SU-DHL-6 (cell line): ENCODE measurements around the gene PTK6.

Experiments
- EZH2phosphoT487 ChIP-seq: fragments of 200-600 bp; sonication (generic), shearing (Covaris generic); conservative IDR thresholded peaks from 2 replicates; pipeline ENCODE4 v1.6.1; 2018; ENCODE audit warnings: mild to moderate bottlenecking, antibody characterized with exemption, low read length, moderate library complexity, mixed read lengths
- TF ChIP-seq, protein P1 (sequence below): fragments of 200-600 bp; sonication (generic); IDR thresholded peaks from one replicate; pipeline ENCODE4 v1.5.1; 2017; ENCODE audit warnings: antibody characterized with exemption, mild to moderate bottlenecking, low read length, moderate library complexity; ENCODE audit not compliant: insufficient read depth, poor library complexity, severe bottlenecking

DNA sequence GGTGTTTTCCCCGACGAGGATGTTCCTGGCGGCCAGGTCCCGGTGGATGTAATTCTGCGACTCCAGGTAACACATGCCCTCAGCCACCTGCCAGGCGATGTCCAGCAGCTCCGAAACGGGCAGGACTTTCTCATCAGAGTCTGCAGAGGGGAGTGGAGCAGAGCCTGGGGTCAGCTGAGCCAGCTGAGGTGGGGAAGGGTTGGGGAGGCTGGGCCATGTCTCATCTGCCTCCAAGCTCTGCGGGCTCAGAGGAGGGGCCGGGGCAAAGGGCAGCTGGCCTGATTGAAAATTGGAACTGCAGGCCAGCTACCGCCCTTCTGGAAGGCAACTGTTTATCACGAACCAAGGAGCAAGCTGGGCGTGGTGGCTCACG is 6.4 kb downstream of the PTK6 start:
- TF ChIP-seq, protein P1, sequence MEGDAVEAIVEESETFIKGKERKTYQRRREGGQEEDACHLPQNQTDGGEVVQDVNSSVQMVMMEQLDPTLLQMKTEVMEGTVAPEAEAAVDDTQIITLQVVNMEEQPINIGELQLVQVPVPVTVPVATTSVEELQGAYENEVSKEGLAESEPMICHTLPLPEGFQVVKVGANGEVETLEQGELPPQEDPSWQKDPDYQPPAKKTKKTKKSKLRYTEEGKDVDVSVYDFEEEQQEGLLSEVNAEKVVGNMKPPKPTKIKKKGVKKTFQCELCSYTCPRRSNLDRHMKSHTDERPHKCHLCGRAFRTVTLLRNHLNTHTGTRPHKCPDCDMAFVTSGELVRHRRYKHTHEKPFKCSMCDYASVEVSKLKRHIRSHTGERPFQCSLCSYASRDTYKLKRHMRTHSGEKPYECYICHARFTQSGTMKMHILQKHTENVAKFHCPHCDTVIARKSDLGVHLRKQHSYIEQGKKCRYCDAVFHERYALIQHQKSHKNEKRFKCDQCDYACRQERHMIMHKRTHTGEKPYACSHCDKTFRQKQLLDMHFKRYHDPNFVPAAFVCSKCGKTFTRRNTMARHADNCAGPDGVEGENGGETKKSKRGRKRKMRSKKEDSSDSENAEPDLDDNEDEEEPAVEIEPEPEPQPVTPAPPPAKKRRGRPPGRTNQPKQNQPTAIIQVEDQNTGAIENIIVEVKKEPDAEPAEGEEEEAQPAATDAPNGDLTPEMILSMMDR = no peak
- TF ChIP-seq EZH2phosphoT487 = no peak
